ENCODE measurements around the gene GBA3.

Gene GBA3

DNA sequence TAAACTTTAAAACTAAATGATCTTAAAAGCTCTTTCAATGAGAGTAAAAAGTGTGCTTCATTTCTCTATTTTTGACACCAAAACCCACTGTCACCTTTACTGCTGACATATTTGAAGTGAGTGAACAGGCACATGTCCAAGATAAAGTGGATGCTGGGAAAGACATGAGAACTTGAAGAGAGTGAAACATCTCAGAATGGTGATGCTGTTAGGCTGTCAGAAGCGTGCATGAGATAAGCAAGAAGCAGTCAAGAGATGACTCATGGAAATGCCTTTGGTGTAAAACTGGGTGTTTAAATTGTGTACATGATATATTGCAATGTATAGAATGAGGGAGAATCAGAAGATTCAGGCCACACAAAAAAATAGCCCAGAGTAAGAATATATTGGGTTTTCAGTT lies 21.8 kb upstream of the GBA3 start:
- no peak overlapping the region for H3K9ac ChIP-seq (ENCODE audit: low read length)
- H3K9me2 ChIP-seq (replicated peaks; ENCODE audit: insufficient read depth, low read length): no peaks in the 10 kb centered on the region
- H3K79me2 ChIP-seq (ENCODE audit: insufficient read depth, low read length): no peaks in the 10 kb centered on the region
- H3K27me3 ChIP-seq (ENCODE audit: low read length): no peaks in the 10 kb centered on the region
- no peak overlapping the region for H3K4me3 ChIP-seq (ENCODE audit: insufficient read depth, low read length, poor library complexity, severe bottlenecking)
- H3F3A ChIP-seq (ENCODE audit: insufficient read depth): no peaks in the 10 kb centered on the region
- no peak overlapping the region for H2AFZ ChIP-seq (ENCODE audit: low read depth, low read length, severe bottlenecking)
- no peaks in the 10 kb centered on the region for H4K20me1 ChIP-seq (ENCODE audit: low read depth, low read length)
- no peak overlapping the region for H3K4me2 ChIP-seq (ENCODE audit: low read depth, low read length, poor library complexity, severe bottlenecking)
- TF ChIP-seq, protein P1, sequence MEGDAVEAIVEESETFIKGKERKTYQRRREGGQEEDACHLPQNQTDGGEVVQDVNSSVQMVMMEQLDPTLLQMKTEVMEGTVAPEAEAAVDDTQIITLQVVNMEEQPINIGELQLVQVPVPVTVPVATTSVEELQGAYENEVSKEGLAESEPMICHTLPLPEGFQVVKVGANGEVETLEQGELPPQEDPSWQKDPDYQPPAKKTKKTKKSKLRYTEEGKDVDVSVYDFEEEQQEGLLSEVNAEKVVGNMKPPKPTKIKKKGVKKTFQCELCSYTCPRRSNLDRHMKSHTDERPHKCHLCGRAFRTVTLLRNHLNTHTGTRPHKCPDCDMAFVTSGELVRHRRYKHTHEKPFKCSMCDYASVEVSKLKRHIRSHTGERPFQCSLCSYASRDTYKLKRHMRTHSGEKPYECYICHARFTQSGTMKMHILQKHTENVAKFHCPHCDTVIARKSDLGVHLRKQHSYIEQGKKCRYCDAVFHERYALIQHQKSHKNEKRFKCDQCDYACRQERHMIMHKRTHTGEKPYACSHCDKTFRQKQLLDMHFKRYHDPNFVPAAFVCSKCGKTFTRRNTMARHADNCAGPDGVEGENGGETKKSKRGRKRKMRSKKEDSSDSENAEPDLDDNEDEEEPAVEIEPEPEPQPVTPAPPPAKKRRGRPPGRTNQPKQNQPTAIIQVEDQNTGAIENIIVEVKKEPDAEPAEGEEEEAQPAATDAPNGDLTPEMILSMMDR (IDR thresholded peaks at IDR 0.05; ENCODE audit: insufficient read depth, low read length, poor library complexity, severe bottlenecking): no peak
- TF ChIP-seq EZH2phosphoT487 (conservative IDR thresholded peaks at IDR 0.05; ENCODE audit: low read length): no peak
- H3K9me3 ChIP-seq (ENCODE audit: insufficient read depth, low read length): no peaks in the 10 kb centered on the region
- no peak overlapping the region for H3K27ac ChIP-seq (ENCODE audit: low read depth, low read length)
- no peaks in the 10 kb centered on the region for H3K36me3 ChIP-seq (ENCODE audit: low read length)

DNA sequence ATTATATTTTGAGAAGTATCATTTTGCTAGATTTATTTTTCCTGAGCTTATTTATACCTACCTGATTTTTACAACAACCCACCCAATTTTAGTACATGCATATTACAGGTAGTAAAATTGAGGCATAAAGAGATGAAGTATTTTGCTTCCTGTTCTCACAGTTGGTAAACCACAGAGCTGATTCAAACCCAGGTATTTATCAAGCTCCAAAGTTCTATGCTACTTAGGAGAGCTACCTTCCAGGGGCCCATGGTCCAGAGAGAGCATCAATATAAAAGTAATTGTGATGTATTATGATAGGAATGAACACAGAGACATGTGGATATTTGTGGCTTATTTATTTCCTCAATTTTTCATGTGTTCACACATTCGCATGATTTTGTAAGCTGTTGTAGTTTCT lies 20.2 kb upstream of the GBA3 start:
- Histone ChIP-seq H3K9me3 (ENCODE audit: insufficient read depth, low read length) (no peaks in the 10 kb centered on the region), H3K4me2 (ENCODE audit: low read depth, low read length, poor library complexity, severe bottlenecking) (no peak overlapping the region), H4K20me1 (ENCODE audit: low read depth, low read length) (no peaks in the 10 kb centered on the region), H3K79me2 (ENCODE audit: insufficient read depth, low read length) (no peaks in the 10 kb centered on the region), H3K27me3 (ENCODE audit: low read length) (no peaks in the 10 kb centered on the region), H3K27ac (ENCODE audit: low read depth, low read length) (no peak overlapping the region), H3K4me3 (ENCODE audit: insufficient read depth, low read length, poor library complexity, severe bottlenecking) (no peak overlapping the region), H2AFZ (ENCODE audit: low read depth, low read length, severe bottlenecking) (no peak overlapping the region), H3K9me2 (replicated peaks; ENCODE audit: insufficient read depth, low read length) (no peaks in the 10 kb centered on the region), H3F3A (ENCODE audit: insufficient read depth) (no peaks in the 10 kb centered on the region), H3K36me3 (ENCODE audit: low read length) (no peaks in the 10 kb centered on the region), H3K9ac (ENCODE audit: low read length) (no peak overlapping the region)
- TF ChIP-seq EZH2phosphoT487 (conservative IDR thresholded peaks at IDR 0.05; ENCODE audit: low read length): no peak
- TF ChIP-seq, protein P1 (IDR thresholded peaks at IDR 0.05; ENCODE audit: insufficient read depth, low read length, poor library complexity, severe bottlenecking): no peak

DNA sequence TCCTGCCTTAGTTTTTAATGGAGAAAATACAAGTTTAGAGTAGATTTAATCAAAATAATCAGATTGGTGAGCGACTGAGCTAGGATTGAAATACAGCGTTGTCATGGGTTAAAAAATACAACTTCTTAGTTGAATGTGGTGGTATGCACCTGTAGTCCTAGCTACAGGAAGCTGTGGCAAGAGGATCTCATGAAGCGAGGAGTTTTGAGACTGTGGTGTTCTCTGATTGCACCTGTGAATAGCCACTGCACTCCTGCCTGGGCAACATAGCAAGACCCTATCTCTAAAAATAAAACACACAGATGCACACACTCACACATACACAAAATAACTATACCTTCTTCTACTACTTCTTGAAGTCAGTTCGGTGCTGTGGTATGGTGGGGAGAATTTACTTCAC lies 19.8 kb upstream of the GBA3 start:
- H3K4me2 ChIP-seq (ENCODE audit: low read depth, low read length, poor library complexity, severe bottlenecking): no peak overlapping the region
- H3F3A ChIP-seq (ENCODE audit: insufficient read depth): no peaks in the 10 kb centered on the region
- H3K4me3 ChIP-seq (ENCODE audit: insufficient read depth, low read length, poor library complexity, severe bottlenecking): no peak overlapping the region
- no peaks in the 10 kb centered on the region for H3K36me3 ChIP-seq (ENCODE audit: low read length)
- H3K9me2 ChIP-seq (replicated peaks; ENCODE audit: insufficient read depth, low read length): no peaks in the 10 kb centered on the region
- TF ChIP-seq, protein P1 (IDR thresholded peaks at IDR 0.05; ENCODE audit: insufficient read depth, low read length, poor library complexity, severe bottlenecking): no peak
- no peak for TF ChIP-seq EZH2phosphoT487 (conservative IDR thresholded peaks at IDR 0.05; ENCODE audit: low read length)
- no peak overlapping the region for H3K27ac ChIP-seq (ENCODE audit: low read depth, low read length)
- no peaks in the 10 kb centered on the region for H4K20me1 ChIP-seq (ENCODE audit: low read depth, low read length)
- H3K79me2 ChIP-seq (ENCODE audit: insufficient read depth, low read length): no peaks in the 10 kb centered on the region
- no peak overlapping the region for H3K9ac ChIP-seq (ENCODE audit: low read length)
- no peaks in the 10 kb centered on the region for H3K9me3 ChIP-seq (ENCODE audit: insufficient read depth, low read length)
- H3K27me3 ChIP-seq (ENCODE audit: low read length): no peaks in the 10 kb centered on the region
- no peak overlapping the region for H2AFZ ChIP-seq (ENCODE audit: low read depth, low read length, severe bottlenecking)
